Measurements from ENCODE around the gene LMAN1L.
A peak's percentile ranks its signal among the peaks of the same experiment; 100 is the strongest.

The LMAN1L gene

GRCh38 chr15:74851960-74852359 is 39.3 kb downstream of the LMAN1L start:
- H3K4me2 ChIP-seq (ENCODE audit: low read length) = no peak overlapping the region
- no peak overlapping the region for H3K9ac ChIP-seq (ENCODE audit: low read length)
- H4K20me1 ChIP-seq (ENCODE audit: insufficient read depth, low read length) = no peaks in the 10 kb centered on the region
- peaks cover 5% of the 10 kb centered on the region for H3K4me1 ChIP-seq (ENCODE audit: insufficient read depth, low read length, severe bottlenecking)
- no peaks in the 10 kb centered on the region for H3K9me2 ChIP-seq (ENCODE audit: low read depth, low read length)
- no peak overlapping the region for H3K27ac ChIP-seq (ENCODE audit: low read depth, low read length, poor library complexity, severe bottlenecking)
- peaks cover 58% of the 10 kb centered on the region for H3K36me3 ChIP-seq (ENCODE audit: insufficient read depth, low read length)
- H3F3A ChIP-seq (ENCODE audit: insufficient read depth, low read length) = no peaks in the 10 kb centered on the region
- no peaks in the 10 kb centered on the region for H3K79me2 ChIP-seq (ENCODE audit: insufficient read depth, low read length)
- H3K27me3 ChIP-seq (ENCODE audit: insufficient read depth, low read length) = no peaks in the 10 kb centered on the region
- TF ChIP-seq EZH2 (IDR thresholded peaks at IDR 0.05; ENCODE audit: borderline replicate concordance, low read length) = no peak
- no peak for TF ChIP-seq CTCF (IDR thresholded peaks at IDR 0.05; ENCODE audit: low read length)
- H3K9me3 ChIP-seq (ENCODE audit: low read length) = no peaks in the 10 kb centered on the region
- no peak overlapping the region for H2AFZ ChIP-seq (ENCODE audit: low read length)
- H3K4me3 ChIP-seq (ENCODE audit: low read depth, low read length, poor library complexity, severe bottlenecking) = no peak overlapping the region

GRCh38 chr15:74854453-74855022 is 41.9 kb downstream of the LMAN1L start:
- no peak overlapping the region for H3K4me2 ChIP-seq (ENCODE audit: low read length)
- H3K79me2 ChIP-seq (ENCODE audit: insufficient read depth, low read length) = no peaks in the 10 kb centered on the region
- no peak overlapping the region for H3K27ac ChIP-seq (ENCODE audit: low read depth, low read length, poor library complexity, severe bottlenecking)
- TF ChIP-seq EZH2 (IDR thresholded peaks at IDR 0.05; ENCODE audit: borderline replicate concordance, low read length) = no peak
- TF ChIP-seq CTCF (IDR thresholded peaks at IDR 0.05; ENCODE audit: low read length) = no peak
- H3K9ac ChIP-seq (ENCODE audit: low read length) = no peak overlapping the region
- no peaks in the 10 kb centered on the region for H3F3A ChIP-seq (ENCODE audit: insufficient read depth, low read length)
- no peak overlapping the region for H2AFZ ChIP-seq (ENCODE audit: low read length)
- no peaks in the 10 kb centered on the region for H4K20me1 ChIP-seq (ENCODE audit: insufficient read depth, low read length)
- no peaks in the 10 kb centered on the region for H3K27me3 ChIP-seq (ENCODE audit: insufficient read depth, low read length)
- H3K9me2 ChIP-seq (ENCODE audit: low read depth, low read length) = no peaks in the 10 kb centered on the region
- peaks cover 45% of the 10 kb centered on the region for H3K36me3 ChIP-seq (ENCODE audit: insufficient read depth, low read length)
- peaks cover 30% of the 10 kb centered on the region for H3K4me1 ChIP-seq (ENCODE audit: insufficient read depth, low read length, severe bottlenecking)
- no peak overlapping the region for H3K4me3 ChIP-seq (ENCODE audit: low read depth, low read length, poor library complexity, severe bottlenecking)
- H3K9me3 ChIP-seq (ENCODE audit: low read length) = no peaks in the 10 kb centered on the region

GRCh38 chr15:74855857-74856256 is 43.2 kb downstream of the LMAN1L start:
- Histone ChIP-seq H3K9ac (ENCODE audit: low read length) (no peak overlapping the region), H4K20me1 (ENCODE audit: insufficient read depth, low read length) (no peaks in the 10 kb centered on the region), H2AFZ (ENCODE audit: low read length) (no peak overlapping the region), H3K9me3 (ENCODE audit: low read length) (no peaks in the 10 kb centered on the region), H3K27me3 (ENCODE audit: insufficient read depth, low read length) (no peaks in the 10 kb centered on the region), H3K27ac (ENCODE audit: low read depth, low read length, poor library complexity, severe bottlenecking) (peak overlapping the region; percentile 15), H3F3A (ENCODE audit: insufficient read depth, low read length) (no peaks in the 10 kb centered on the region), H3K36me3 (ENCODE audit: insufficient read depth, low read length) (peaks cover 32% of the 10 kb centered on the region), H3K9me2 (ENCODE audit: low read depth, low read length) (no peaks in the 10 kb centered on the region), H3K4me3 (ENCODE audit: low read depth, low read length, poor library complexity, severe bottlenecking) (no peak overlapping the region), H3K79me2 (ENCODE audit: insufficient read depth, low read length) (no peaks in the 10 kb centered on the region), H3K4me2 (ENCODE audit: low read length) (no peak overlapping the region), H3K4me1 (ENCODE audit: insufficient read depth, low read length, severe bottlenecking) (peaks cover 36% of the 10 kb centered on the region)
- no peak for TF ChIP-seq EZH2 (IDR thresholded peaks at IDR 0.05; ENCODE audit: borderline replicate concordance, low read length)
- TF ChIP-seq CTCF (IDR thresholded peaks at IDR 0.05; ENCODE audit: low read length) = no peak
